Suprapubic skin (tissue), 4 donors: ENCODE data around the gene DDAH1. TPM values are rescaled to one million over a fixed set of nuclear protein-coding genes. Genes with fewer than 3 reads are reported as not detected.

Experiments used
- DNase-seq, 2 donors: peaks; one replicate each; pipeline ENCODE4 v3.0.0-alpha.2; 2019; ENCODE audit warnings: low spot score in 2 of 2
- H3K27ac ChIP-seq: fragments of 200-600 bp; sonication (generic); one replicate; pipeline ENCODE4 v1.5.1; 2019
- H3K27me3 ChIP-seq: fragments of 200-600 bp; sonication (generic); one replicate; pipeline ENCODE4 v1.5.1; 2019
- H3K36me3 ChIP-seq: fragments of 200-600 bp; sonication (generic); one replicate; pipeline ENCODE4 v1.5.1; 2019
- H3K4me1 ChIP-seq: fragments of 200-600 bp; sonication (generic); one replicate; pipeline ENCODE4 v1.5.1; 2019
- H3K4me3 ChIP-seq: fragments of 200-600 bp; sonication (generic); one replicate; pipeline ENCODE4 v1.5.1; 2019; ENCODE audit warnings: mild to moderate bottlenecking
- H3K9me3 ChIP-seq: fragments of 200-600 bp; sonication (generic); one replicate; pipeline ENCODE4 v1.5.1; 2019
- CTCF ChIP-seq, 2 donors: fragments of 200-600 bp in 1 of 2; fragments of 450-650 bp in 1 of 2; sonication (generic) in 1 of 2; IDR thresholded peaks; one replicate each; pipeline ENCODE4 v1.5.1; 2016 to 2019; ENCODE audit warnings: antibody characterized with exemption in 2 of 2, mild to moderate bottlenecking in 1 of 2, moderate library complexity in 1 of 2
- EP300 ChIP-seq: sonication (generic); formaldehyde crosslinking; IDR thresholded peaks from one replicate; pipeline ENCODE4 v1.6.1; 2017; ENCODE audit warnings: antibody characterized with exemption
- POLR2A ChIP-seq, 2 donors: fragments of 450-650 bp; IDR thresholded peaks; one replicate each; pipeline ENCODE4 v1.6.1; 2017; ENCODE audit warnings: antibody characterized with exemption in 2 of 2, mild to moderate bottlenecking in 2 of 2, moderate library complexity in 2 of 2
- POLR2AphosphoS5 ChIP-seq, 3 donors: sonication (generic); formaldehyde crosslinking; IDR thresholded peaks; one replicate each; pipeline ENCODE4 v1.6.1; 2017; ENCODE audit warnings: antibody characterized with exemption in 3 of 3
- WGBS: methylation state at CpG from one replicate; pipeline ENCODE4 v1.1.5; 2018; 5-methylcytosine and 5-hydroxymethylcytosine counted together
- total RNA-seq, 4 donors: library from RNA; depleted of rRNA; stranded (reverse); fragments of >200 nt; gene quantifications; one replicate each; pipeline ENCODE4 v1.1.0, GENCODE V29; 2016

DDAH1 gene
- total RNA-seq, 4 donors from 2014 or later = 10.4 to 19.6 (median 15.5) TPM

GRCh38 chr1:85308833-85309350 is 156.1 kb downstream of the DDAH1 start:
- Histone ChIP-seq H3K27me3 (no peaks in the 10 kb centered on the region), H3K9me3 (no peaks in the 10 kb centered on the region), H3K4me3 (no peak overlapping the region), H3K27ac (no peak overlapping the region), H3K36me3 (no peaks in the 10 kb centered on the region), H3K4me1 (peaks cover 15% of the 10 kb centered on the region)
- TF ChIP-seq POLR2A (IDR thresholded peaks at IDR 0.05) (no peak), EP300 (no peak), CTCF (IDR thresholded peaks at IDR 0.05) (no peak), POLR2AphosphoS5 (IDR thresholded peaks at IDR 0.05) (no peak)
- DNase-seq = no peak
- WGBS = 74% methylated on average over 4 of the region's 4 CpGs

GRCh38 chr1:85307987-85308832 is 156.7 kb downstream of the DDAH1 start:
- peak; percentile 92 for DNase-seq
- Histone ChIP-seq H3K4me3 (no peak overlapping the region), H3K36me3 (no peaks in the 10 kb centered on the region), H3K27me3 (no peaks in the 10 kb centered on the region), H3K4me1 (peaks cover 10% of the 10 kb centered on the region), H3K9me3 (no peaks in the 10 kb centered on the region), H3K27ac (no peak overlapping the region)
- WGBS = 23% methylated on average over 22 of the region's 27 CpGs
- peak; percentile 91 to 96 for TF ChIP-seq CTCF (IDR thresholded peaks at IDR 0.05)
- TF ChIP-seq POLR2A (IDR thresholded peaks at IDR 0.05) = no peak
- TF ChIP-seq POLR2AphosphoS5 (IDR thresholded peaks at IDR 0.05) = peak in 1 of 3 donors; percentile 75
- TF ChIP-seq EP300 = no peak

DNA sequence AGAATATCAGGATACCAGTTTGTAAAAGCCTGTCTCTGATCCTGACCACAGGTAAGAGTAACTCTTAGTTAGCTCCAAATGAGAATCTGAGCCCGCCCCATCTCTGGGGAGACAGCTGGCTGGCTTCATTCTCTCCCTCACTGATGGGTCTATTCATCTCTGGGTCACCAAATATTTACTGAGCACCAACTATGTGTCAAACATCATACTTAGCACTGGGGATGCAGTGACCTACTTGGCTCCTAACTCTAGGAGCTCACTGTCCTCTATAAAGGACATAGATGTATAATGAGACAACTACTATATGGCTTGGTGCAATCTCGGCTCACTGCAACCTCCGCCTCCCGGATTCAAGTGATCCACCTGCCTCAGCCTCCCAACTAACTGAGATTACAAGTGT is 158.7 kb downstream of the DDAH1 start:
- no peak for TF ChIP-seq CTCF (IDR thresholded peaks at IDR 0.05)
- no peak for TF ChIP-seq EP300
- TF ChIP-seq POLR2AphosphoS5 (IDR thresholded peaks at IDR 0.05) = no peak
- no peak for TF ChIP-seq POLR2A (IDR thresholded peaks at IDR 0.05)
- WGBS = 97% methylated on average over 4 of the region's 4 CpGs
- no peak for DNase-seq
- Histone ChIP-seq H3K36me3 (no peaks in the 10 kb centered on the region), H3K4me1 (peaks cover 10% of the 10 kb centered on the region), H3K27me3 (no peaks in the 10 kb centered on the region), H3K4me3 (no peak overlapping the region), H3K27ac (no peak overlapping the region), H3K9me3 (no peaks in the 10 kb centered on the region)

DNA sequence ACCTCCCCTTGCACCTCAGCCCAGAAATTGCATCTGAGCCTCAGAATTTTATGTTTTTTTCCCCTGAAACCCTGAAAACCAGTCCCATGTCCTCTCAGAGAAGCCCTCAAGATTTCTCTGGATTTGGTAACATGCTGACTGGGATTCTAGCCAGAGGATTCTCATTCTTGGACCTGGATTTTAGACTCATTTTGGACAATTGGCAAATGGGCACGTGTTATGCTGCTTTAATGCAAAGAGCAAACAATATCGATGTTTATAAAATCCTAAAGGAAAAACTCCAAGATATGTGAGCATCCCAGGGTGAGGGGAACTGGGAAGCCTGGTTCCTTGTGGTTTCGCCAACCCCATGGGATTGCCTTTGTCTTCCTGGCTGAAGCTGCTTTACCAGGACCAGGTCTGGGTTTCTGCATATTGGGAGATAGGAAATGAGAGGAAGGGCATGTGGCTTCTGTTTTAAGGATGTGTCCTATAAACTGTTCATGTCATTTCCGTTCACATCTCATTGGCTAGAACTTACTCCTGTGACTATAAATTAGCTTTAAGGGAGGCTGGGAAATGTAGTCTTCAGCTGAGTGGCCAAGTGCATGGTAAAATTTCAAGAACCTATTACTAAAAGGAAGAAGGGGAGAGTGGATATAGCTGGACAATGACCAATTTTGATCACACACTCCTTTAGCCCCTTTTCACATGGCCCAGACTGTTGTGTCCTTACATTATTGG is 161.4 kb downstream of the DDAH1 start:
- no peaks in the 10 kb centered on the region for H3K36me3 ChIP-seq
- TF ChIP-seq POLR2A (IDR thresholded peaks at IDR 0.05) (no peak), EP300 (no peak), POLR2AphosphoS5 (IDR thresholded peaks at IDR 0.05) (no peak)
- 59% methylated on average over 4 of the region's 4 CpGs for WGBS
- H3K9me3 ChIP-seq = no peaks in the 10 kb centered on the region
- no peak overlapping the region for H3K4me3 ChIP-seq
- no peak overlapping the region for H3K27ac ChIP-seq
- H3K4me1 ChIP-seq = peaks cover 13% of the 10 kb centered on the region
- DNase-seq = no peak
- H3K27me3 ChIP-seq = no peaks in the 10 kb centered on the region

GRCh38 chr1:85300140-85300539 is 164.8 kb downstream of the DDAH1 start:
- H3K27me3 ChIP-seq = no peaks in the 10 kb centered on the region
- H3K4me3 ChIP-seq = no peak overlapping the region
- no peak overlapping the region for H3K27ac ChIP-seq
- H3K9me3 ChIP-seq = no peaks in the 10 kb centered on the region
- 93% methylated on average over 3 of the region's 3 CpGs for WGBS
- DNase-seq = no peak
- TF ChIP-seq POLR2A (IDR thresholded peaks at IDR 0.05) (no peak), EP300 (no peak), CTCF (IDR thresholded peaks at IDR 0.05) (no peak), POLR2AphosphoS5 (IDR thresholded peaks at IDR 0.05) (no peak)
- peaks cover 23% of the 10 kb centered on the region for H3K4me1 ChIP-seq
- no peaks in the 10 kb centered on the region for H3K36me3 ChIP-seq
